Upper lobe of left lung (tissue), 4 donors: ENCODE measurements around the gene ADARB1.

ENCODE experiments used
- CTCF ChIP-seq, 6 experiments: fragments of 450-650 bp in 4 of 6; fragments of 200-600 bp in 2 of 6; sonication (generic) in 2 of 6; IDR thresholded peaks; one replicate each; pipeline ENCODE4 v1.5.1; 2016 to 2019; ENCODE audit warnings: antibody characterized with exemption in 6 of 6
- EP300 ChIP-seq, 4 donors: sonication (generic); formaldehyde crosslinking; IDR thresholded peaks; one replicate each; pipeline ENCODE4 v1.5.1; 2017; ENCODE audit warnings: antibody characterized with exemption in 4 of 4, control low read depth in 2 of 4
- POLR2A ChIP-seq, 4 donors: fragments of 450-650 bp; IDR thresholded peaks; one replicate each; pipeline ENCODE4 v1.5.1; 2016 to 2017; ENCODE audit warnings: antibody characterized with exemption in 4 of 4, mild to moderate bottlenecking in 2 of 4

GRCh38 chr21:45094412-45094811 lies 20.0 kb downstream of the ADARB1 start:
- TF ChIP-seq CTCF (IDR thresholded peaks at IDR 0.05), result no peak
- no peak for TF ChIP-seq POLR2A (IDR thresholded peaks at IDR 0.05)
- no peak for TF ChIP-seq EP300 (IDR thresholded peaks at IDR 0.05)
